HG03159 (cell line): ENCODE measurements around the gene CATSPERD.

Experiments
- ATAC-seq: cut with Tn5 transposase; IDR thresholded peaks from one replicate; pipeline ENCODE4 v1.9.1; 2021; ENCODE audit warnings: mild to moderate bottlenecking, moderate library complexity; ENCODE audit not compliant: unreplicated experiment

The CATSPERD gene

GRCh38 chr19:5823579-5824281 lies 103.3 kb downstream of the CATSPERD start:
- ATAC-seq, result no peak

- no peak for ATAC-seq
These were observed 104.3 kb downstream of the CATSPERD start for GRCh38 chr19:5824751-5825150.

- no peak for ATAC-seq
These were observed 104.7 kb downstream of the CATSPERD start for GRCh38 chr19:5825178-5825577.

- no peak for ATAC-seq
These were observed 106.3 kb downstream of the CATSPERD start for GRCh38 chr19:5826531-5827341.

- no peak for ATAC-seq
These were observed 107.0 kb downstream of the CATSPERD start for GRCh38 chr19:5827342-5827890.

GRCh38 chr19:5827891-5828660 lies 107.6 kb downstream of the CATSPERD start:
- peak; percentile 77 for ATAC-seq
